ENCODE measurements around the gene MYRIP. TPM values are rescaled to one million over a fixed set of nuclear protein-coding genes. Genes with fewer than 3 reads are reported as not detected.

MYRIP gene
- total and polyA plus RNA-seq, 4 donors: 0.98 to 11.7 (median 6.8) TPM

DNA sequence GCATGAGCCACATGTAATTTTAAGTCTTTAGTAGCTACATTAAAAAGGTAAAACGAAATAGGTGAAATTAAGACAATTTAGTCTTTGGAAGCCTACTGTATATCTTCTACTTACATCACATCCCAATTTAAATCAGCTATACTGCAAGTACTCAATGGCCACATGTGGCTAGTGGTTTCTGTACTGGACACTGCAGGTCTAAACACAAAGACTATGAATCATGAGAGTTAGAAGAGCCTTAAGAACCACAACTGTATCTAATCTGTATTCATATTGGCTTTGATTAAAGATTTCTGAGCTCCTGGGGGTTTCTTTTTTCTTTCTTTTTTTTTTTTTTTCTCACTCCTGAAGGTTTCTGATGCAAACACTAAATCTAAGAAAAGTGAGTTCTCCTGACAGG is 497.8 kb downstream of the MYRIP start:
- no peak overlapping the region for H3K4me3 ChIP-seq (ENCODE audit: low read depth in 1 of 3, low read length in 3 of 3)
- TF ChIP-seq HNF4G (IDR thresholded peaks at IDR 0.05): no peak
- TF ChIP-seq, protein P1, sequence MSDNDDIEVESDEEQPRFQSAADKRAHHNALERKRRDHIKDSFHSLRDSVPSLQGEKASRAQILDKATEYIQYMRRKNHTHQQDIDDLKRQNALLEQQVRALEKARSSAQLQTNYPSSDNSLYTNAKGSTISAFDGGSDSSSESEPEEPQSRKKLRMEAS (IDR thresholded peaks at IDR 0.05): no peak
- TF ChIP-seq GABPA (IDR thresholded peaks at IDR 0.05 in 1 of 2, conservative IDR thresholded peaks at IDR 0.05 in 1 of 2): no peak
- TF ChIP-seq RAD21 (IDR thresholded peaks at IDR 0.05): no peak
- no peak for TF ChIP-seq FOXA2 (IDR thresholded peaks at IDR 0.05)
- TF ChIP-seq TAF1 (conservative IDR thresholded peaks at IDR 0.05): no peak
- WGBS: 91% methylated on average over 1 of the region's 1 CpG

DNA sequence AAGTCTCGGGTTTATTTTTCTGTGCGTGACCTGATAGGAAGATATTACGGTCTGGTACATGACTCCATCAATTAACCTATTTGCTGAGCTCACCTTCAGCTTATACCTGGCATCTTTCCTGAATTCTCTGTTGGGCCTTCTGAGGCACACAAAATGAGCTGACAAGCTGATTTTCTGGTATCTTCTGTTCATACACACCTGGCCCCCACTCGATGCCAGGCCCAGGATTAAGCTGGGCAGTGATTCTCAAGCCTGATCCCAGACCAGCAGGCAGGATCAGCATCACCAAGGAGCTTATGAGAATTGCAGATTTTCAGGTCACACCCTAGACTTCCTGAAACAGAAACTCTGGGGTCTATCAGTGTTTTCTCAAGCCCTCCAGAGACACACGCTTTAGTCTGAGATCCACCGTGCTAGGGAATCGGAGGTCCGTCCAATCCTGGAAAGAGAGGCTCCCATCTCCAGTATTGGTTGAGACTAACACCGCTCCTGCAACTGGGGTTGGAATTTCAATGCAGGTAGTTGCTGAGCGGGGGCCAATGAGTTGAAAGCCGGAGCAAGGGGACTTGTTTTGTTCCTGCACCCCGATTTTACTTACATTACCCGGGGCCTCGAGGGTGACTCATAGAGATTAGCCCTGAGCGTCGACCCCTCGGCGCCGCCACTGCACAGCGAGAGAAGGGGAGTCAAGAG is 499.5 kb downstream of the MYRIP start:
- Histone ChIP-seq H3K27ac (ENCODE audit: low read depth in 1 of 2, low read length in 2 of 2) (peak overlapping the region; percentile 67 to 97), H3K27me3 (ENCODE audit: control insufficient read depth in 4 of 4, insufficient read depth in 4 of 4, low read length in 3 of 4) (no peaks in the 10 kb centered on the region), H3K9ac (ENCODE audit: low read depth in 1 of 2, low read length in 2 of 2) (peak overlapping the region; percentile 73 to 76), H3K4me1 (ENCODE audit: control insufficient read depth in 4 of 4, insufficient read depth in 4 of 4, low read length in 3 of 4) (peaks cover 0 to 19% (median 10%) of the 10 kb centered on the region in 4 donors), H3K9me3 (ENCODE audit: control insufficient read depth in 4 of 4, low read length in 3 of 4) (no peaks in the 10 kb centered on the region), H3K36me3 (ENCODE audit: control insufficient read depth in 4 of 4, insufficient read depth in 3 of 4, low read depth in 1 of 4, low read length in 3 of 4) (peaks cover 0 to 16% (median 14%) of the 10 kb centered on the region in 4 donors), H3K4me3 (ENCODE audit: low read depth in 1 of 3, low read length in 3 of 3) (peak overlapping the region; percentile 51 to 76 (median 60))
- TF ChIP-seq FOXA1 (IDR thresholded peaks at IDR 0.05) (no peak), JUND (IDR thresholded peaks at IDR 0.05) (no peak), TAF1 (conservative IDR thresholded peaks at IDR 0.05) (no peak), GABPA (IDR thresholded peaks at IDR 0.05 in 1 of 2, conservative IDR thresholded peaks at IDR 0.05 in 1 of 2) (no peak), SP1 (IDR thresholded peaks at IDR 0.05) (no peak), FOXA2 (IDR thresholded peaks at IDR 0.05) (no peak), HNF4G (IDR thresholded peaks at IDR 0.05) (no peak), NR2F2 (IDR thresholded peaks at IDR 0.05) (no peak), RAD21 (IDR thresholded peaks at IDR 0.05) (no peak)
- TF ChIP-seq, protein P2, sequence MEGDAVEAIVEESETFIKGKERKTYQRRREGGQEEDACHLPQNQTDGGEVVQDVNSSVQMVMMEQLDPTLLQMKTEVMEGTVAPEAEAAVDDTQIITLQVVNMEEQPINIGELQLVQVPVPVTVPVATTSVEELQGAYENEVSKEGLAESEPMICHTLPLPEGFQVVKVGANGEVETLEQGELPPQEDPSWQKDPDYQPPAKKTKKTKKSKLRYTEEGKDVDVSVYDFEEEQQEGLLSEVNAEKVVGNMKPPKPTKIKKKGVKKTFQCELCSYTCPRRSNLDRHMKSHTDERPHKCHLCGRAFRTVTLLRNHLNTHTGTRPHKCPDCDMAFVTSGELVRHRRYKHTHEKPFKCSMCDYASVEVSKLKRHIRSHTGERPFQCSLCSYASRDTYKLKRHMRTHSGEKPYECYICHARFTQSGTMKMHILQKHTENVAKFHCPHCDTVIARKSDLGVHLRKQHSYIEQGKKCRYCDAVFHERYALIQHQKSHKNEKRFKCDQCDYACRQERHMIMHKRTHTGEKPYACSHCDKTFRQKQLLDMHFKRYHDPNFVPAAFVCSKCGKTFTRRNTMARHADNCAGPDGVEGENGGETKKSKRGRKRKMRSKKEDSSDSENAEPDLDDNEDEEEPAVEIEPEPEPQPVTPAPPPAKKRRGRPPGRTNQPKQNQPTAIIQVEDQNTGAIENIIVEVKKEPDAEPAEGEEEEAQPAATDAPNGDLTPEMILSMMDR (IDR thresholded peaks at IDR 0.05; ENCODE audit: low read depth, low read length, missing input control): no peak
- TF ChIP-seq, protein P3, sequence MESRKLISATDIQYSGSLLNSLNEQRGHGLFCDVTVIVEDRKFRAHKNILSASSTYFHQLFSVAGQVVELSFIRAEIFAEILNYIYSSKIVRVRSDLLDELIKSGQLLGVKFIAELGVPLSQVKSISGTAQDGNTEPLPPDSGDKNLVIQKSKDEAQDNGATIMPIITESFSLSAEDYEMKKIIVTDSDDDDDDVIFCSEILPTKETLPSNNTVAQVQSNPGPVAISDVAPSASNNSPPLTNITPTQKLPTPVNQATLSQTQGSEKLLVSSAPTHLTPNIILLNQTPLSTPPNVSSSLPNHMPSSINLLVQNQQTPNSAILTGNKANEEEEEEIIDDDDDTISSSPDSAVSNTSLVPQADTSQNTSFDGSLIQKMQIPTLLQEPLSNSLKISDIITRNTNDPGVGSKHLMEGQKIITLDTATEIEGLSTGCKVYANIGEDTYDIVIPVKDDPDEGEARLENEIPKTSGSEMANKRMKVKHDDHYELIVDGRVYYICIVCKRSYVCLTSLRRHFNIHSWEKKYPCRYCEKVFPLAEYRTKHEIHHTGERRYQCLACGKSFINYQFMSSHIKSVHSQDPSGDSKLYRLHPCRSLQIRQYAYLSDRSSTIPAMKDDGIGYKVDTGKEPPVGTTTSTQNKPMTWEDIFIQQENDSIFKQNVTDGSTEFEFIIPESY (IDR thresholded peaks at IDR 0.05): no peak
- 27% methylated on average over 20 of the region's 20 CpGs for WGBS
- no peak for DNase-seq (ENCODE audit: low spot score)

More for the DNA sequence above, 497.8 kb downstream of the MYRIP start:
- no peaks in the 10 kb centered on the region for H3K9me3 ChIP-seq (ENCODE audit: control insufficient read depth in 4 of 4, low read length in 3 of 4)
- peaks cover 0 to 9% (median 5%) of the 10 kb centered on the region in 4 donors for H3K36me3 ChIP-seq (ENCODE audit: control insufficient read depth in 4 of 4, insufficient read depth in 3 of 4, low read depth in 1 of 4, low read length in 3 of 4)
- H3K4me1 ChIP-seq (ENCODE audit: control insufficient read depth in 4 of 4, insufficient read depth in 4 of 4, low read length in 3 of 4): peaks cover 0 to 17% (median 10%) of the 10 kb centered on the region in 4 donors
- no peaks in the 10 kb centered on the region for H3K27me3 ChIP-seq (ENCODE audit: control insufficient read depth in 4 of 4, insufficient read depth in 4 of 4, low read length in 3 of 4)
- no peak for DNase-seq (ENCODE audit: low spot score)
- H3K27ac ChIP-seq (ENCODE audit: low read depth in 1 of 2, low read length in 2 of 2): no peak overlapping the region
- no peak overlapping the region for H3K9ac ChIP-seq (ENCODE audit: low read depth in 1 of 2, low read length in 2 of 2)

DNA sequence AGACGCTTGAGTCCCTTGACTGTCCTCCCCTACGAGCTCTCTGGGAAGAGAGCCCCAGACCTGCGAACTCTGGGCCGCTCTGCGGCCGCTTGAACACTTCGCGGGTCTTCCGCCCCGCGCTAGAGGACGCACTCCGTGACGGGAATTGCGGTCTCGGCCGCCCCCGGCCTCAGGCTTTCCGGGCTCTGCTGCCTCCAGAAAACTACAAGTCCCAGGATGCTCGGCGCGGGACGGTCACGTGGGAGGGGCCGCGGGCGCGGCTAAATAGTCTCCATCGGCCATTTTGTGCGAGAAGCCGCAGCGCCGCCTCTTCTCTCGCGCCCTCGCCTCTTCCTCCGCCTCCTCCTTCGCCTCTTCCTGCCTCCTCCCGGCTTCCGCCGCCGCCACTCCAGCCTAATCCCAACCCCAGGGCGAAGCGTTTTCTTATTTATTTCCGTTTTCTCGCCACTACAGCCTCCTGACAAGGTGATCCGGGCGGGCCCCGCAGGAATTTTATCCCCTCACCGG is 500.1 kb downstream of the MYRIP start, which contains the start of gene EIF1B:
Gene EIF1B, plus strand, starts transcription at position 290 of the 507 bp plus-strand sequence. CDS start 235 bp downstream, outside the sequence.
- peaks cover 0 to 23% (median 12%) of the 10 kb centered on the region in 4 donors for H3K4me1 ChIP-seq (ENCODE audit: control insufficient read depth in 4 of 4, insufficient read depth in 4 of 4, low read length in 3 of 4)
- no peaks in the 10 kb centered on the region for H3K9me3 ChIP-seq (ENCODE audit: control insufficient read depth in 4 of 4, low read length in 3 of 4)
- H3K27ac ChIP-seq (ENCODE audit: low read depth in 1 of 2, low read length in 2 of 2): peak within 1 kb of the TSS; percentile 91 to 97
- no peaks in the 10 kb centered on the region for H3K27me3 ChIP-seq (ENCODE audit: control insufficient read depth in 4 of 4, insufficient read depth in 4 of 4, low read length in 3 of 4)
- WGBS: under 1% methylated on average over 50 of the region's 50 CpGs
- peaks cover 0 to 16% (median 14%) of the 10 kb centered on the region in 4 donors for H3K36me3 ChIP-seq (ENCODE audit: control insufficient read depth in 4 of 4, insufficient read depth in 3 of 4, low read depth in 1 of 4, low read length in 3 of 4)
- peak within 1 kb of the TSS; percentile 69 to 90 (median 87) for H3K4me3 ChIP-seq (ENCODE audit: low read depth in 1 of 3, low read length in 3 of 3)
- H3K9ac ChIP-seq (ENCODE audit: low read depth in 1 of 2, low read length in 2 of 2): peak within 1 kb of the TSS; percentile 86 to 89
- DNase-seq (ENCODE audit: low spot score): peak; percentile 99
- TF ChIP-seq, protein P4, sequence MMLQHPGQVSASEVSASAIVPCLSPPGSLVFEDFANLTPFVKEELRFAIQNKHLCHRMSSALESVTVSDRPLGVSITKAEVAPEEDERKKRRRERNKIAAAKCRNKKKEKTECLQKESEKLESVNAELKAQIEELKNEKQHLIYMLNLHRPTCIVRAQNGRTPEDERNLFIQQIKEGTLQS (IDR thresholded peaks at IDR 0.05): peak; percentile 49
- TF ChIP-seq, protein P3 (IDR thresholded peaks at IDR 0.05): peak; percentile 90
- TF ChIP-seq RAD21 (IDR thresholded peaks at IDR 0.05): peak; percentile 66 to 69
- no peak for TF ChIP-seq JUND (IDR thresholded peaks at IDR 0.05)
- TF ChIP-seq GABPA (IDR thresholded peaks at IDR 0.05 in 1 of 2, conservative IDR thresholded peaks at IDR 0.05 in 1 of 2): peak; percentile 49 to 84
- TF ChIP-seq, protein P5, sequence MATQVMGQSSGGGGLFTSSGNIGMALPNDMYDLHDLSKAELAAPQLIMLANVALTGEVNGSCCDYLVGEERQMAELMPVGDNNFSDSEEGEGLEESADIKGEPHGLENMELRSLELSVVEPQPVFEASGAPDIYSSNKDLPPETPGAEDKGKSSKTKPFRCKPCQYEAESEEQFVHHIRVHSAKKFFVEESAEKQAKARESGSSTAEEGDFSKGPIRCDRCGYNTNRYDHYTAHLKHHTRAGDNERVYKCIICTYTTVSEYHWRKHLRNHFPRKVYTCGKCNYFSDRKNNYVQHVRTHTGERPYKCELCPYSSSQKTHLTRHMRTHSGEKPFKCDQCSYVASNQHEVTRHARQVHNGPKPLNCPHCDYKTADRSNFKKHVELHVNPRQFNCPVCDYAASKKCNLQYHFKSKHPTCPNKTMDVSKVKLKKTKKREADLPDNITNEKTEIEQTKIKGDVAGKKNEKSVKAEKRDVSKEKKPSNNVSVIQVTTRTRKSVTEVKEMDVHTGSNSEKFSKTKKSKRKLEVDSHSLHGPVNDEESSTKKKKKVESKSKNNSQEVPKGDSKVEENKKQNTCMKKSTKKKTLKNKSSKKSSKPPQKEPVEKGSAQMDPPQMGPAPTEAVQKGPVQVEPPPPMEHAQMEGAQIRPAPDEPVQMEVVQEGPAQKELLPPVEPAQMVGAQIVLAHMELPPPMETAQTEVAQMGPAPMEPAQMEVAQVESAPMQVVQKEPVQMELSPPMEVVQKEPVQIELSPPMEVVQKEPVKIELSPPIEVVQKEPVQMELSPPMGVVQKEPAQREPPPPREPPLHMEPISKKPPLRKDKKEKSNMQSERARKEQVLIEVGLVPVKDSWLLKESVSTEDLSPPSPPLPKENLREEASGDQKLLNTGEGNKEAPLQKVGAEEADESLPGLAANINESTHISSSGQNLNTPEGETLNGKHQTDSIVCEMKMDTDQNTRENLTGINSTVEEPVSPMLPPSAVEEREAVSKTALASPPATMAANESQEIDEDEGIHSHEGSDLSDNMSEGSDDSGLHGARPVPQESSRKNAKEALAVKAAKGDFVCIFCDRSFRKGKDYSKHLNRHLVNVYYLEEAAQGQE (IDR thresholded peaks at IDR 0.05): peak; percentile 73
- peak; percentile 71 for TF ChIP-seq SP1 (IDR thresholded peaks at IDR 0.05)
- TF ChIP-seq EGR1 (IDR thresholded peaks at IDR 0.05; ENCODE audit: low read depth in 2 of 2): peak; percentile 89 to 96
- peak; percentile 87 for TF ChIP-seq TAF1 (conservative IDR thresholded peaks at IDR 0.05)

Data from liver (tissue), 9 donors.